HG02943 (cell line): ENCODE results near the gene TAF11L7.
"Not testable (repeated sequence)": the region's sequence is repeated elsewhere in the genome, so short reads cannot be mapped to it uniquely, and the experiment has no call there.

Experiments used
- ATAC-seq: cut with Tn5 transposase; IDR thresholded peaks from one replicate; pipeline ENCODE4 v1.9.1; 2021; ENCODE audit warnings: mild to moderate bottlenecking, low read depth, moderate library complexity; ENCODE audit not compliant: unreplicated experiment

The TAF11L7 gene

GRCh38 chr5:17585658-17586057 is at the start of gene TAF11L7:
Gene TAF11L7 (minus strand): TSS chr5:17585758.
- not testable (repeated sequence) for ATAC-seq

GRCh38 chr5:17634160-17634559 is 48.6 kb upstream of the TAF11L7 start, which contains the start of gene TAF11L14:
Gene TAF11L14 (plus strand): TSS chr5:17634460.
- no peak for ATAC-seq

- not testable (repeated sequence) for ATAC-seq
Measured at GRCh38 chr5:17631788-17632187, 46.2 kb upstream of the TAF11L7 start, which contains the start of gene TAF11L13. Gene TAF11L13 (plus strand): TSS chr5:17632088.

GRCh38 chr5:17625686-17626085 is 40.1 kb upstream of the TAF11L7 start:
- ATAC-seq: no peak

- no peak for ATAC-seq
Measured at GRCh38 chr5:17620627-17621026, 35.1 kb upstream of the TAF11L7 start.

GRCh38 chr5:17619354-17619753 is 33.8 kb upstream of the TAF11L7 start:
- no peak for ATAC-seq

- ATAC-seq: no peak
Measured at GRCh38 chr5:17614872-17615605, 29.5 kb upstream of the TAF11L7 start.

GRCh38 chr5:17610092-17610491 is 24.5 kb upstream of the TAF11L7 start, which contains the start of gene TAF11L12:
Gene TAF11L12 (plus strand): TSS chr5:17610392.
- not testable (repeated sequence) for ATAC-seq

- ATAC-seq: not testable (repeated sequence)
Measured at GRCh38 chr5:17607461-17607860, 21.9 kb upstream of the TAF11L7 start.

- ATAC-seq: no peak
Measured at GRCh38 chr5:17604951-17605350, 19.4 kb upstream of the TAF11L7 start.

- not testable (repeated sequence) for ATAC-seq
Measured at GRCh38 chr5:17603880-17604279, 18.3 kb upstream of the TAF11L7 start, which contains the start of gene TAF11L11. Gene TAF11L11 (plus strand): TSS chr5:17604183.

GRCh38 chr5:17597728-17598127 is 12.2 kb upstream of the TAF11L7 start, which contains the start of gene TAF11L10:
Gene TAF11L10 (minus strand): TSS chr5:17597828.
- not testable (repeated sequence) for ATAC-seq

GRCh38 chr5:17594255-17594654 is 8.7 kb upstream of the TAF11L7 start, which contains the start of gene TAF11L9:
Gene TAF11L9 (minus strand): TSS chr5:17594394.
- ATAC-seq: not testable (repeated sequence)

- not testable (repeated sequence) for ATAC-seq
Measured at GRCh38 chr5:17590860-17591259, 5.3 kb upstream of the TAF11L7 start, which contains the start of gene TAF11L8. Gene TAF11L8 (minus strand): TSS chr5:17590960.
